NCI-H2227 (cell line): Measurements from ENCODE around the gene ANK3.

Experiments
- DNase-seq: peaks from one replicate; lab custom pipeline; 2025; ENCODE audit not compliant: unreplicated experiment; lab: John Stamatoyannopoulos, UW

The ANK3 gene

DNA sequence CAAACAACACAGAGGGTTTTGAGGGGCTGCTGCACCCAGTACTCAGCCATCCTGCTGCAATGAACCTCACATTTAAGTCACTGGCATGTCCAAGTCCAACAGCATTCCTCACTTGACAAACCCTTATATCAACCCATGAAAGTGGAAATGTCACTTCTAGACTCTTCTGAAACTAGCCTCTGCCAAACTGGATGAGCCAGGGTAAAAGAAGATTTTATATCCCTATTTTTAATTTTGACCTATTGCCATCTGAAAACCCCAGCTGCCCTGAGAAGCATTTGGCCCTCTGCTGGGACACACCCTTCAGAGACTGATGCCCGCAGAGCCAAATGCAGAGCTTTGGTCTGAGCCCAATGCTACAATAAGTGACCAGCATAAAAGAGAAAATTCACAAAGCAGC is 201.1 kb downstream of the ANK3 start:
- DNase-seq: no peak

DNA sequence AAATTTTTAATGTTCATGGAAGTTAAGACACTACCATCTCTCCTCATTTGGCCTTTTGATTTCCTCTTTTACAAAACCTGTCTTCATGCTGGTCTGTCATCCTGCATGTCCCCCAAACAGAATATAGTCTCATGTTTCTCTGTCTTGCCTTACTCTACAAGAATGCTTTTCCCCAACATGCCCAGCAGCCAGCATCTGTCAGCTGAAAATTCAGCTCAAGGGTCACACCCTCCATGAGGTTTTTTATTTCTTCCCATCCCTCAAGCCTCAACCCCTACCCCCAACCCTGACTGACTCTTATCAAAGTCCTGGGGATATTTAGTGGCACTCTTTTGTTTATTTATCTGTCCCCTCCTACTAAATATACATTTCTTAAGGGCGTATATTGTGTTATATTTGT is 202.0 kb downstream of the ANK3 start:
- DNase-seq: no peak

DNA sequence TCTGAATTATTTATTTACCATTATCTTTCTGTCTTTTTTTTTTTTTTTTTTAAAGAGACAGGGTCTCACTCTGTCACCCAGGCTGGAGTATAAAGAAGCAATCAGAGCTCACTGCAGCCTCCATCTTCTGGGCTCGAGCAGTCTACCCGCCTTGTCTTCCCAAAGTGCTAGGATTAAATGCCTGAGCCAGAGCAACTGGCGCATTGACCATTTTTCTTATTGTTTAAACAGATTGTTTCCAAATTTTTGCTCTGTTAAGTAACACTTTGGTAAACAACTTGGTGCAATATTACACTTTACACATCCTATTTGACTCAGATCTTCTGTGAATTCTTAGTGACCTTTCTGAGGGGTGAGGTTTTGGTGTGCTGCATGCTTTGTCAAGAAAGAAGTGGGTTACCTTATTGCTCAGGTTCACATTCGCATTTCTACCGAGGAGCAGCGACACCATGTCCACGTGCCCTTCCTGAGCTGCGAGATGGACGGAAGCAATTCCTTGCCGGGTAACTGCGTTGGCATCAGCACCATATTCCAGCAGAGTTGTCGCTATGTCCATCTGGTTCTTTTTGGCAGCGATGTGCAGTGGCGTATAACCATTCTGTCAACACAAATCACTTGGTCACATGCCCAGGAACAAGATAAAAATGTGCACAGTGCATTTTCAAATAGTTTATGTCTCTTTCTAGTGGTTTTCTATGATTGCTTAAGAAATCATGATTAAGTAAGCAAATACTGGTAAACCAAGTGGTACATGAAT is 203.2 kb downstream of the ANK3 start:
- DNase-seq: no peak

DNA sequence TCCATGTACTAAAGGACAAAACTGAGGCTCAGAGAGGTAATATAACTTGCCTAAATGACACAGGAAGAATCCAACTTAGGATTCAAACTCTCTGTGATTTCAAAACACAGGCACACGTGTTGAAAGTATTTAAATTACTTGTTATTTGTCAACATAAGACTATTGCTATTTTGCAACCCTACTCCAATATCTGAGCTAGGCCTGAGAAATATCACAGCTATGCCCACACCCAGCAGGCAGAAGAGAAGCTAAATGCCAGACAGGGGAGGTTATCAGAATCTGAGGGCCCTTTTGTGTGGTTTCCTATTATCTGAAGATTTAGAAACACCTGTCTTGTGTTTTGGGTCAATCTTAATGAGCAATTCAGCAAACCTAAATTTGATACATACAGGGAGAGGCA is 204.3 kb downstream of the ANK3 start:
- DNase-seq: no peak

DNA sequence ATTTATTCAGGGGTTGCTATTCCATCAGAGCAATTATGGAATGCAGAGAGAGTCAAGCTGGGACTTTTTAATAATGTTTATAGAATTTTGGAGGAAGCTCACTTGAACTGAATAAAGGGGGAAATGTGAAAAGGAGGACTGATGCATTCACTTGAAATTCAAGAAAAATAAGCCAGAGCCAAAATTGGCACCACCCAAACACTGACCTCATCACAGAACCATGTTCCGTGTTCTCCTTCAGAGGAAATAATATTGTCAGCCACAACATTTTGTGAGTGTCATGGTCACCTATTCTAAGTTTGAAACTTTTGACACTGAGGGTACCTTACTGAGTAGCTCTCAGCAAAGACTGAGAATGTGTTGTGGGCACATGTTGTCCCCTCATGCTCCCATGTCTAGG is 207.0 kb downstream of the ANK3 start:
- no peak for DNase-seq

DNA sequence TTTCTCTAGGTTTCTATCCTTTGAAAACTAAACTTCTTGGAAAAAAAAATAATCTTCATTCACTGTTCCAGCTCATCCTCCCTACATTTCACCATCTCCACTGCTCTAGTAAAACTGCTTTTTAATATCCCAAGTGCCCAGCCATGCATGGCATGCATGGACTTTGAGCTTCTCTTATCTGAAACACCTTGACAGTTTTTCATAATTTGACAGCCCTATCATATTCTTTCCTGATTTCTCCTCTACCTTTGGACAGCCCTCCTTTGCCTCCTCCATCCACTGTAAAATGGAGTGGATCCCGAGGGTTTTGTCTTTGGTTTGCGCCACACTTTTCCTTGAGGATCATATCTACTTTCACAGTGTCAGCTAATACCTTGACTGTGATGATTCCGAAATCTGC is 212.8 kb downstream of the ANK3 start:
- DNase-seq: no peak

DNA sequence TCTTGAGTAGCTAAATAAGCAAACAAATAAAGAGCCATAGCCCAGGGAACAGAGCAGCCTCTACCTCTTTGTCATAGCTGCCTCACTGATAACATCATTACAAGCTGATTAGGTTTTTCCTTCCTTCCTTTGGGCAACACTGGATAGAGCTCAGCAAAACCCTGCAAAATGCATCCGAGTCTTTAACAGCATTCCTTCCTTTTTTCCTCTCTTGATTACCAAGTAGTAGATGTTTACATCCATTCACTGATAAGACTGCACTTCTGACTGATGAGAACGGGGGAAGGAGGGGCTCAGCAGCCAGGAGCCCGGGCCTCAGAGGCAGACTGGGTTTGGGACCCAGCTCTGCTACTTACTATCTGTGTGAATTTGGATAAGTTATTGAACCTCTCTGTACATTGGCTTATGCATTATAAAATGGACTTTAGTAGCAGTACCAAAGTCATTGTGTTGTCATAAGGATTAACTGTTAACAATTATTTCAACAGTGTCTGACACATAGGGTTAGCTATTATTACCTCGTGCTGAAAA is 214.2 kb downstream of the ANK3 start:
- no peak for DNase-seq

DNA sequence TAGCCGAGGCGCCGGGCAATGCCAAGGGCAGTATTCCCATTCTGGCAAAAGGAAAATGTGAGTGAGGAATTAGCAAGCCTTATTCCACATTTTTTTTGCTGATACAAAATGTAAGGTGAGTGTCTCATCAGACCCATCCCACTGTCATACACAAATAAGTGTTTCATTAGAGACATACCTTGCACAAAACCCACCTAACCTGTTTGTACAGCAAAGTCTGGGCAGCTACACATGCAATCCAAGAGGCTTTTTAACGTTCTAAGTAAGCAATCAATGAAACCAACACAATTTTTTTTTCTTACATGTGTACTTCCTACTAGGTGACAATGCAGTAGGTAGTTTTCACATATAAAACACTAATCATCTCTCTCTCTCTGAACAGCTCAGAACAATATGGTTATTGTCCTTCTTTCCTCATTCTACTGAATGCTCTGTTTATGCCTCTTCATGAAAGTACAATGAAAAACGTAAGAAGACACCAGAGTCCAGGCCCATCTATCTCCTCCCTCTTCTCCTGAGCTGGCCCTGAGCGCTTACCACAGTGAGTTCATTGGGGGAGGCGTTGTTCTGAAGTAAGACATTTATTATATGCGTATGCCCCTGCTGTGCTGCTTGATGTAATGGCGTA is 217.2 kb downstream of the ANK3 start:
- no peak for DNase-seq

DNA sequence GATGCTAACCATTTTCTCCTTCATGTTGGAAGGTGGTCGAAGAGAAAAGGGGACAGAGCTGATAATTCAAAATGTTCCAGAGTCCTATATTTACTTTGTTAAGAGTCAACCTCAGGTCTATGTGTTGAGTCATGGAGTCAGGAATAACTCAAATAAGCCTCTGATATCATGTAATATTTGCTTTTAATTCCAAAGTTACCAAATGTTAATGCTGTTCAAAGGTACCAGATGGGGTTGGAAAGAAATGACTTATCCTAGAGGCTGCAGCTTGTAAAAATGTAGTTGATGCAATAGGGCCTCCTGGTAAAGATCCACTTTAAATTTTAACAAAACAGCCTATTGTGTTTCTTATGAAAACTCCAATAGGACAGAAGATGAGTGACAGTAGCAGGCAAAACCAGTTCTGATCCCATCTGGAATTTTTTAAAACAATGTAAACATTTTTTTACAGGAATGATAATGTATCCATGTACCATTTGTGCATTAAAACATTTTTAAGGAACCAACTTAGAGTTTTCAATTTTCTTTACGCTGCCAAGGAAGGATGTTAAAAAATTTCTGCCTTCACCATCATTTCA is 218.2 kb downstream of the ANK3 start:
- no peak for DNase-seq

DNA sequence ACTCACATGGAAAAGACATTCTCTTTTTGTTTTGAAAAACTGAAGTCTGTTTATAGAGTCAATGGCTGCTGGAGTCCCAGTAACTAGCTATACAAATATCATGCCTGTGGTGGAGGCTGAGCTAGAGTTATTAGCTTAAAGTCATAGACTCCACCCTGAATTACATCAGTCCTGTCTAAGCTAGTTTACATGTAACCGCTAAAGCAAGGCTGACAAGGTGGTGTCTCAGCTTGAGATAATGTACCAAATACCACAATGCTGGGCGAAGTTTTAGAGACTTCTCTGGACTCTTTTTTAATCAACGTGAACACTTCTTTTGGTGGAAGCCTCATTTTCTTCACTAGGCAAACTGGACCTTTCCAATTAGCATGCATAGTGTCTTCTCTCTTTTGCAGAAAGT is 219.4 kb downstream of the ANK3 start:
- DNase-seq: no peak

DNA sequence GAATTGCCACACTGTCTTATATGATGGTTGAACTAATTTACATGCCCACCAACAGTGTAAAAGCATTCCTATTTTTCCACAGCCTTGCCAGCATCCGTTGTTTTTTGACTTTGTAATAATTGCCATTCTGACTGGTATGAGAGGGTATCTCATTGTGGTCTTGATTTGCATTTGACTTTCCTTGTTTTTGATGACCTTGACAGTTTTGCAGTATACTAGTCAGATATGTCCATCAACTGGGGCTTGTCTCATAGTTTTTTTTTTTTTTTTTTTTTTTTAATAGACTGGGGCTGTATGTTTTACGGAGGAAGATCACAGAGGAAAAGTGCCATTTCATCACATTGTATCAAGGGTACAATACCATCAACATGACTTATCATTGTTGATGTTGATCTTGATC is 220.6 kb downstream of the ANK3 start:
- no peak for DNase-seq

DNA sequence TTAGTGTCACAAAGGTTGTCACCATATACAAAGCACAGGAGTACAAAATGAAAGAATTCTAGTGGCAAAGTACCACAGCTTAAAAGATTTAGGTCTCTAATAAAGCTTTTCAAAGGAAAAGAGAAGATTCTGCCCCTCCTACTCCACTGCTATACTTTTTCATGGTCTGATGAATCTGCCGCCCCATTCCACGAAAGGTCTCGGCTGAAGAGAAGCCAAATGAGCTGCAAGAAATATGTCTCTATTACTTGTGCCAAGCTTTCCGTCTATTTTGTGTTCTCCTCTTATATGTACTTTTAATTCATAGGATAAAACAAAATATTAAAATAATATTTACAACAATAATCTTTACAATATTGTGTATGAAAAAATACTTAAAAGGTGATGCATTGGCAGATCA is 222.6 kb downstream of the ANK3 start:
- no peak for DNase-seq

DNA sequence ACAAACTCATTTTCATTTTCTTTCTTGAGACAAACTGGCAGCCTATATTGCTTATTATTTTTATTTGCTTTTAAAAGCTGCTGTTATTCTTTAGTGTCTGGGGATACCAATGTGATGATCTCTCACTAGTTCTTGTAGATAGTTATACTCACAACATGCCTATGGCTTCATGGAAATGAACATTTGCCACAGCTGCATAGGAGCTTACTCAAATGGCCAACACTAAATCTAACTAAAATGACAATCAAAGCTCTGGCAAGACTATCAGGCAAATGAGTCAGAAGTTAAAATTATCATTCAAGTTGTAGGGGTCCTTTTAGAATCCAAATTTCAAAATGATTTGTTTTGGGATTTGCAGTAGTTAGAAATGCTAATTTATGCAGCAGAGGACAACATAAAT is 225.9 kb downstream of the ANK3 start:
- no peak for DNase-seq

DNA sequence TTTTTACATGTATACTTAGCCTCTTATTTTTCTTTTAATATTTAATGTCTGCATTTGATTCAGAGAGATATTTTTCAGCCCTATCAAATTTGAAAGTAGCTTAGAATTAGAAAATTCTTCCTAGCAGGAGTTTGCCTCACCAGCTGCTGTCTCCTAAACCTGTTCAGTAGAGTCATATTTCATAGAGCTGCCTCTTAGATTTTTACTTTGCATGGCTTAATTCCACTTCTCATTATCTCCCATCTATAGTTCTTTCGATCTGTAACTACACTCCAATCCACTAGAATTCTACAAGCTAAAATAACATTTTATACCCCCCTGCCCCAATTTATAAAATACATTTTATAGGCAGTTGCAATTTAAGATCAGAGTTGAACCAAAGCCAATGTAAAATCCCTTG is 227.0 kb downstream of the ANK3 start:
- no peak for DNase-seq

DNA sequence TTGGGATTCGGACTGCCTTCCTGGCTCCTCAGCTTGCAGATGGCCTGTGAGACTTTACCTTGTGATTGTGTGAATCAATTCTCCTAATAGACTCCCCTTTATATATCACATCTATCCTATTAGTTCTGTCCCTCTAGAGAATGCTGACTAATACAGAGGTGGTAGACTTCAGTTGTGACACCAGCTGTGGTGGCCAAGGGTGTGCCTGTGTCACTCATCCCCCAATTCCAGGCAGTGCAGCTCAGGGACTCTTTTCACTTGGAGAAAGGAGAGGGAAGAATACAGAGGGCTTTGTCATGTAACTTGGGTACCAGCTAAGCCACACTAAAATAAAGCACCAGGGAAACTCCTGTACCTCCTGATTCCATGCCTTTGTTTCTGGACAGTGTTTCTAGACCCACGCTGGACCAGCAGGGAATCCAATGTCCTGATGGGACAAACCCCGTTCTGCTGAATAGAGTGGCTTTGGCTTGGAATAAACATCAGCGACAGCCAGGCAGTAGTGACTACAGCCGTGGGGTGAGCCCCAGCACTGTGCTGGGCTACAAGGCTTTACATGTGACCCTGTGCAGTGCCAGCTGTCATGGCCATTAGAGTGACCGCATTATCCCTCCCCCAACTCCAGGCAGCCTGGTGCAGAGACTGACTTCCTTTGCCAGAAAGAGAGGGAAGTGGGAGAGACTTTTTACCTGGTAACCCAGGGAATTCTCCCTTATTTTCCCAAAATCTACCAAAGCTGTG is 233.6 kb downstream of the ANK3 start:
- no peak for DNase-seq

DNA sequence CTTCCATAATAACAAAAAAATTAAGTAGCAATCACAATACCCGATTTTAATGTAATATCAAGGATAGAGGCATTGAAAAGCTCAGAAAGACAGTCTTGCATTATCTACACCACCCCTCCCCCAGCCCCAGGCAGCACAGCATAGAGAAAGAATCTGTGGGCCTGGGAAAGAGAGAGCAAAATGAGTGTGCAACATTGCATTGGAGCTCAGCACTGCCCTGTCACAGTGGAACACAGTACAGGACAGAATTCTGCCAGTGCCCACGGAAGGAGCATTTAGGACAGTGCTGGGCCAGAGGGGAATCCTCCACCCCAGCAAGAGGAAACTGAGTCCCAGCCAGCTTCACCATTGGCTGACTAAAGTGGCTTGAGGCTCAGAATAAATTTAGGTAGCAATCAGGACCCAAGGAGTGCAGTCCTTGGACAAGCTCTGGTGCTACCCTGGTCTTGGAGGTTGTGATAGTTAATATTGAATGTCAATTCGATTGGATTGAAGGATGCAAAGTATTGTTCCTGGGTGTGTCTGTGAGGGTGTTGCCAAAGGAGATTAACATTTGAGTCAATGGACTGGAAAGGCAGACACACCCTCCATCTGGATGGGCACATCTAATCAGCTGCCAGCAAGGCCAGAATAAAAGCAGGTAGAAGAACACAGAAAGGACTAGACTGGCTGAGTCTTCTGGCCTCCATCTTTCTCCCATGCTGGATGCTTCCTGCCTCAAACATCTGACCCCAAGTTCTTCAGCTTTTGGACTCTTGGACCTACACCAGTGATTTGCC is 234.4 kb downstream of the ANK3 start:
- no peak for DNase-seq

DNA sequence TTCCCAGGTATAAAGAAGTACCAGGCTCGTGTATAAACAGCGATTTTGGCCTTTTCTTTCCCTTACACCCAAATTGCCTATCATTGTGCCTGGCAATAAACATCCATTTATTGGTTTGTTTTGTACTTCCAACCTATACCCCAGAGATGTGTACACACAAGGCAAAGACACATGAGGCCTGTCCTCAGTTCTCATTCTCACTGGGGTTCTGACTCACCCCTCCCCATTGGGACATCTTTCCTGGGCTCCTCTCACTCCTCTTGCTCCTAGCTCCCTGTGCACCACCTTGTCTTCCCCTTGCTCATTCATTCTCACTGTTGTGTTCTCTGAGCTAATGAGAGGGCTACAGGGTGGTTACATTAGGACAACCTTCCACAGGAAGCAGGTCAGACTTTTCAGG is 240.7 kb downstream of the ANK3 start:
- no peak for DNase-seq

DNA sequence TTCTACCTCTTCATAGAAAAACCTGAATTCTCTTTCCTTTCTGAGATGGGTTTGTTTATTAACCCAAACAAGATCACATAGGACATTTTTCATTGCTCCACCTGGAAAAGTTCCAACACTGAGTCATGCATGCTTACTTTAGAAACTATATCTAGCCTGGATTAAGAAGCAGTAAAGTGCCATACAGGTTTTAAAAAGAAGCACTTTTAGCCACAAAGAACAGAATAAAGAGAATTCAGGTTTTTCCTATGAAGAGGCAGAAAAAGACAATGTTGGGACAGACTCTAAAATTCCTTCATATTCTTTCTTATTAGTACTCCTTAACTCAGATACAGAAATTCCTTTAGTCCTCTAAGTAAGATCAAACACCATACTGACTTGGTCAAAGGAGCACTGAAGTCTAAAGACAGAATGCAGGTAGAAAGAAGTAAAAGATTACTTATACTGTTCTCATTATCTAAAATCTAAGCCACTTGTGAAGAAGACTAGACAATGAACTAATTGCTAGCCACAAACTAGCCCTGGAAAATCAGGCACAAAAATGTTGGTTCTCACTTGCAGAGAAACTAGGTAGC is 241.3 kb downstream of the ANK3 start:
- DNase-seq: no peak

DNA sequence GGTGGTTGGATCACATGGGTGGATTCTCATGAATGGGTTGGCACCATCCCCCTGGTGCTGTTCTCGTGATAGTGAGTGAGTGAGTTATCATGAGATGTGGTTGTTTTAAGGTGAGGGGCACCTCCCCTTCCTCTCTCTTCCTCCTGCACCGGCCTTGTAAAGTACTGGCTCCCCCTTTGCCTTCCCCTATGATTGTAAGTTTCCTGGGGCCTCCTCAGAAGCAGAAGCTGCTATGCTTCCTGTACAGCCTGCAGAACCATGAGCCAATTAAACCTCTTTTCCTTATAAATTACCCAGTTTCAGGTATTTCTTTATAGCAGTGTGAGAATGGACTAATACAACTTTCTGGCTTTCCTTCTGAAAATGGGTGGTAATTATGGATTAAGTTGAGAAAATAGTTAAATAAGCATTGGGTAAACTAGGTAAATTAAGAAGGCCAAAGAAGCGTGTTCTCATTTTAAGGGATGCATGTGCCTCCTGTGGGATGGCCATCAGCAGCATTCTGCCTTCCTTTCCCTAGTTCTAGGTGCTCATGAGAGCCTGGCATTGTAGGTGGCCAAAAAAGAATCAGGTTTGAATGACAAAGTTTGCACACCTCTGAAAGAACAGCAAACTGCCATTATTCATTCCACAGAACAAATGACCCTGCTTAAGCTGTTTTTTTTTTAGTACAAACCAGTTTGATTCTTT is 242.0 kb downstream of the ANK3 start:
- DNase-seq: no peak

DNA sequence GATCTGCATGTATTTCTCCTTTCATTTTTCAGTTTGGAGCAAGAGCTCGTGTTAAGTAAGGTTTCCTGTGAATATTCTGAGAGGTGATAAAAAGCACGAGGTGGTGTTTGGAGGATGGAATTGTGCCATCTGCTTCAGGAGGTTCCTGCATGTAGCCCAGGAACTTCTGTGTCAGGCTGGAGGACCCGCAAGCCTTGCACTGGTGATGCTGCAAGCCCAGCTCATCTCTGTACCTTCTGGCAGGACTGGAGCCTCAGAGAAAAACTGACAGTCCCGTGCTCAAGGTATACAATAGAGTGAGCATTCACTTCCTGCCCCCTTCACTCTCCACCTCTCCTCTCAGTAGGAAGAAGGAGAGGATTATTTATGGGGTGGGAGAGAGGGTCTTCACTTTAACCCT is 242.7 kb downstream of the ANK3 start:
- DNase-seq: no peak
